B cell (primary cell): ENCODE measurements around the gene ICA1L. TPM values are rescaled to one million over a fixed set of nuclear protein-coding genes. Genes with fewer than 3 reads are reported as not detected.

Experiments
- ATAC-seq: fragments of 200-7000 bp; cut with Tn5 transposase; one replicate; pipeline ENCODE4 v1.10.0; 2021; ENCODE audit warnings: low read depth, mild to moderate bottlenecking, moderate number of reproducible peaks, moderate library complexity
- CTCF ChIA-PET: fragments of 350-600 bp; sonication (Branson Sonifier 250); formaldehyde crosslinking; loops from one replicate; lab custom pipeline; 2021; ENCODE audit warnings: antibody characterized with exemption, inconsistent platforms; lab: Charles Lee
- POLR2A ChIA-PET: fragments of 350-600 bp; sonication (Branson Sonifier 250); formaldehyde crosslinking; loops from one replicate; lab custom pipeline; 2021; ENCODE audit warnings: antibody characterized with exemption; lab: Charles Lee
- DNase-seq: peaks from one replicate; pipeline ENCODE4 v3.0.0; 2013
- H2AFZ ChIP-seq: 2 replicates; pipeline ENCODE4 v1.6.1; 2012; ENCODE audit warnings: mild to moderate bottlenecking, low read depth, low read length; ENCODE audit not compliant: insufficient read depth, poor library complexity, severe bottlenecking
- H3K27ac ChIP-seq, 2 donors: 1 replicate in 1 of 2; 2 replicates in 1 of 2; pipeline ENCODE4 v1.5.1; 2012 to 2013; ENCODE audit warnings: low read length in 2 of 2, mild to moderate bottlenecking in 2 of 2, moderate library complexity in 1 of 2
- H3K27me3 ChIP-seq, 4 experiments: fragments of 200-600 bp in 1 of 4; sonication (generic) in 1 of 4; replicated peaks in 1 of 4; 1 replicate in 2 of 4; 2 replicates in 2 of 4; pipeline versions ENCODE4 v1.6.1 to v1.7.0; 2013 to 2016; ENCODE audit warnings: low read length in 3 of 4, mild to moderate bottlenecking in 2 of 4, mixed read lengths in 1 of 4, moderate library complexity in 1 of 4; ENCODE audit not compliant: insufficient read depth in 4 of 4, control insufficient read depth in 3 of 4; ENCODE audit errors: control extremely low read depth in 1 of 4
- H3K36me3 ChIP-seq, 2 experiments: replicated peaks in 1 of 2; 1 replicate in 1 of 2; 2 replicates in 1 of 2; pipeline versions ENCODE4 v1.6.1 to v1.7.1; 2013; ENCODE audit warnings: low read length in 1 of 2; ENCODE audit not compliant: insufficient read depth in 2 of 2, control insufficient read depth in 1 of 2; ENCODE audit errors: control extremely low read depth in 1 of 2, extremely low read depth in 1 of 2
- H3K4me1 ChIP-seq, 2 donors: fragments of 200-600 bp in 1 of 2; sonication (generic) in 1 of 2; 1 replicate in 1 of 2; 2 replicates in 1 of 2; pipeline versions ENCODE4 v1.5.1 to v1.6.1; 2013 to 2017; ENCODE audit warnings: low read length in 2 of 2; ENCODE audit not compliant: control insufficient read depth in 2 of 2, insufficient read depth in 2 of 2
- H3K4me2 ChIP-seq: replicated peaks from 2 replicates; pipeline ENCODE3; 2012; ENCODE audit warnings: mild to moderate bottlenecking, low read depth, low read length; ENCODE audit not compliant: poor library complexity, severe bottlenecking
- H3K4me3 ChIP-seq, 5 experiments: fragments of 200-600 bp in 1 of 5; sonication (generic) in 1 of 5; 1 replicate in 3 of 5; 2 replicates in 2 of 5; pipeline versions ENCODE4 v1.5.1 to v1.7.0; 2011 to 2016; ENCODE audit warnings: low read length in 4 of 5, mild to moderate bottlenecking in 4 of 5, low read depth in 2 of 5, control low read depth in 1 of 5, moderate library complexity in 1 of 5; ENCODE audit not compliant: insufficient read depth in 1 of 5; ENCODE audit errors: control extremely low read depth in 1 of 5, extremely low read depth in 1 of 5
- H3K79me2 ChIP-seq: fragments of 200-600 bp; sonication (generic); one replicate; pipeline ENCODE4 v1.6.0; 2016; ENCODE audit warnings: low read length; ENCODE audit not compliant: control insufficient read depth, insufficient read depth
- H3K9ac ChIP-seq: fragments of 200-600 bp; sonication (generic); 2 replicates; pipeline ENCODE4 v1.6.1; 2017; ENCODE audit warnings: mild to moderate bottlenecking, low read length, moderate library complexity
- H3K9me3 ChIP-seq, 3 donors: one replicate each; pipeline versions ENCODE4 v1.6.1 to v1.7.1; 2013; ENCODE audit warnings: low read length in 2 of 3; ENCODE audit not compliant: control insufficient read depth in 2 of 3, insufficient read depth in 1 of 3; ENCODE audit errors: control extremely low read depth in 1 of 3
- H4K20me1 ChIP-seq: 2 replicates; pipeline ENCODE4 v1.6.0; 2012; ENCODE audit warnings: mild to moderate bottlenecking, low read length; ENCODE audit not compliant: insufficient read depth, control insufficient read depth, poor library complexity, severe bottlenecking
- H3K27ac Mint-ChIP-seq: one replicate; pipeline ENCODE4 v1.8.0; 2021; ENCODE audit warnings: mixed read lengths
- H3K27me3 Mint-ChIP-seq: one replicate; pipeline ENCODE4 v1.8.0; 2021; ENCODE audit warnings: mixed read lengths
- H3K4me1 Mint-ChIP-seq: one replicate; pipeline ENCODE4 v1.8.0; 2021; ENCODE audit warnings: mixed read lengths
- H3K4me3 Mint-ChIP-seq: one replicate; pipeline ENCODE4 v1.8.0; 2021; ENCODE audit warnings: mixed read lengths
- H3K9me3 Mint-ChIP-seq: one replicate; pipeline ENCODE4 v1.8.0; 2022; ENCODE audit warnings: mixed read lengths; ENCODE audit not compliant: insufficient read depth
- EZH2 ChIP-seq: IDR thresholded peaks from 2 replicates; pipeline ENCODE4 v1.6.1; 2012; ENCODE audit warnings: borderline replicate concordance, low read depth, mild to moderate bottlenecking, moderate library complexity, low read length; ENCODE audit not compliant: insufficient read depth, poor library complexity, severe bottlenecking
- WGBS: methylation state at CpG from one replicate; pipeline ENCODE4 v1.1.5; 2013; ENCODE audit warnings: missing lambda C conversion rate; ENCODE audit not compliant: insufficient coverage; 5-methylcytosine and 5-hydroxymethylcytosine counted together
- intact Hi-C: fragments of 100-400 bp; cut with micrococcal nuclease; formaldehyde crosslinking; loops from one replicate; pipeline ENCODE4 v1.10.0; 2022
- polyA plus RNA-seq: library from polyadenylated mRNA; depleted of rRNA; stranded (reverse); fragments of >200 nt; gene quantifications from 2 replicates; pipeline ENCODE4 v1.2.3, GENCODE V29; 2012
- total RNA-seq, 2 donors: library from RNA; stranded (reverse); fragments of 120-200 nt in 1 of 2; gene quantifications; 1 replicate in 1 of 2; 2 replicates in 1 of 2; pipeline versions ENCODE4 v1.2.3 to v1.2.4, GENCODE V29; 2013 to 2022
- TF ChIP-seq, protein P1 (sequence below): fragments of 200-600 bp; IDR thresholded peaks from one replicate; pipeline ENCODE4 v1.8.0; 2022; ENCODE audit warnings: antibody characterized with exemption, mild to moderate bottlenecking

The ICA1L gene
- total and polyA plus RNA-seq, 2 donors (not counting 1 experiment from before 2014, with no cell fraction given), result 2.4 to 6.8 TPM

DNA sequence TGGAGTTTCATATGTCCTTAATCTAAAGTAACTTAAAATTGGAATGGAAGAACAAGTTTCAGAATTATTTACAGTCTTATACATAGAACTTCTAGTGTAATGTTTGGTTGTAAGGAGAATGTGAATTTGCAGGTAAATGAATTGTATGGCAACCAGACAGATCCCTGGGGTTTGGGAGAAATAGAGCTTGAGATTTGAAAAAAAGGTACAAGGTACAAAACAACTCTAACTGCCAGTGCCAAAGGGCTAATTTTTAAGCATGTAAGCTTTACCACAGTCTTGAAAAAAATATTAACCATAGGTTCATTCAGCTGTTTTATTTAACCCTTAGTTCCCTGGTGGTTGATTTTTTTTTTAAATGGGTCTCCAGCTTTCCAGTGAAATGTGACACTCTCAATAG, 103.3 kb downstream of the ICA1L start:
- H3K36me3 ChIP-seq, result peaks cover 1 to 46% of the 10 kb centered on the region in 2 experiments
- TF ChIP-seq, protein P1, sequence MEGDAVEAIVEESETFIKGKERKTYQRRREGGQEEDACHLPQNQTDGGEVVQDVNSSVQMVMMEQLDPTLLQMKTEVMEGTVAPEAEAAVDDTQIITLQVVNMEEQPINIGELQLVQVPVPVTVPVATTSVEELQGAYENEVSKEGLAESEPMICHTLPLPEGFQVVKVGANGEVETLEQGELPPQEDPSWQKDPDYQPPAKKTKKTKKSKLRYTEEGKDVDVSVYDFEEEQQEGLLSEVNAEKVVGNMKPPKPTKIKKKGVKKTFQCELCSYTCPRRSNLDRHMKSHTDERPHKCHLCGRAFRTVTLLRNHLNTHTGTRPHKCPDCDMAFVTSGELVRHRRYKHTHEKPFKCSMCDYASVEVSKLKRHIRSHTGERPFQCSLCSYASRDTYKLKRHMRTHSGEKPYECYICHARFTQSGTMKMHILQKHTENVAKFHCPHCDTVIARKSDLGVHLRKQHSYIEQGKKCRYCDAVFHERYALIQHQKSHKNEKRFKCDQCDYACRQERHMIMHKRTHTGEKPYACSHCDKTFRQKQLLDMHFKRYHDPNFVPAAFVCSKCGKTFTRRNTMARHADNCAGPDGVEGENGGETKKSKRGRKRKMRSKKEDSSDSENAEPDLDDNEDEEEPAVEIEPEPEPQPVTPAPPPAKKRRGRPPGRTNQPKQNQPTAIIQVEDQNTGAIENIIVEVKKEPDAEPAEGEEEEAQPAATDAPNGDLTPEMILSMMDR, result no peak
- no peak for TF ChIP-seq EZH2

DNA sequence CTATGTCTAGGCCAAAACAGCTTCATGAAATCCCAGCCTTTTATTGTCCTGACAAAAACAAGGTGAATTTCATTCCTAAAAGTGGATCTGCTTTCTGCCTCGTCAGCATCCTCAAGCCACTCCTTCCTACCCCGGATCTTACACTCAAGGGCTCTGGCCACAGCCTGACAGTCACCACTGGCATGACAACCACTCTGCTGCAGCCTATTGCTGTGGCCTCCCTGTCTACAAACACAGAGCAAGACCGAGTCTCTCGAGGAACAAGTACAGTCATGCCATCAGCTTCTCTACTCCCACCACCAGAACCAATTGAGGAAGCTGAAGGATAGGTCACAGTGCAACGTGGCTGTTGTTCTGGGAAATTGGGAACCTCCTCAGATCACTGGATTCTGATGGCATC, 106.1 kb downstream of the ICA1L start:
- TF ChIP-seq, protein P1, result no peak
- no peak for TF ChIP-seq EZH2
- Histone ChIP-seq H3K4me1 (peaks cover 0 to 11% of the 10 kb centered on the region in 2 donors), H3K27ac (no peak overlapping the region), H3K79me2 (no peaks in the 10 kb centered on the region), H2AFZ (no peak overlapping the region), H4K20me1 (no peaks in the 10 kb centered on the region), H3K4me2 (no peak overlapping the region), H3K27me3 (no peaks in the 10 kb centered on the region), H3K9me3 (no peaks in the 10 kb centered on the region), H3K4me3 (no peak overlapping the region), H3K36me3 (peaks cover 1 to 44% of the 10 kb centered on the region in 2 experiments), H3K9ac (no peak overlapping the region)
- Mint-ChIP-seq H3K9me3 (no peaks in the 10 kb centered on the region), H3K27ac (peak overlapping the region; percentile 39), H3K27me3 (no peaks in the 10 kb centered on the region), H3K4me3 (no peak overlapping the region), H3K4me1 (peaks cover 24% of the 10 kb centered on the region)
- 82% methylated on average over 4 of the region's 5 CpGs for WGBS
- DNase-seq (no peak), ATAC-seq (no peak)
- POLR2A ChIA-PET, result interaction anchor here (0.7 kb wide), 1 partner anchor 29 kb away, joined by 3 read pairs; no protein-coding TSS in a partner anchor
- CTCF ChIA-PET, result interaction anchor here (2.0 kb wide), 1 partner anchor 177 kb away, joined by 12 read pairs; no protein-coding TSS in a partner anchor
- intact Hi-C loops, result no loop called here

More for the DNA sequence above, 103.3 kb downstream of the ICA1L start:
- H3K79me2 ChIP-seq, result no peaks in the 10 kb centered on the region
- H3K27ac ChIP-seq, result no peak overlapping the region
- H3K9me3 Mint-ChIP-seq, result no peaks in the 10 kb centered on the region
- DNase-seq (no peak), ATAC-seq (no peak)
- no peaks in the 10 kb centered on the region for H3K9me3 ChIP-seq
- no peak overlapping the region for H3K4me3 Mint-ChIP-seq
- peaks cover 0 to 5% of the 10 kb centered on the region in 2 donors for H3K4me1 ChIP-seq
- no peak overlapping the region for H3K4me3 ChIP-seq
- intact Hi-C loops, result no loop called here
- no peak overlapping the region for H3K9ac ChIP-seq
- no peak overlapping the region for H3K4me2 ChIP-seq
- no peaks in the 10 kb centered on the region for H3K27me3 ChIP-seq
- CTCF ChIA-PET, result interaction anchor here (1.1 to 1.4 kb wide), 2 partner anchors 102 to 180 kb away, joined by 3 to 9 read pairs; no protein-coding TSS in a partner anchor
- H2AFZ ChIP-seq, result no peak overlapping the region
- H4K20me1 ChIP-seq, result no peaks in the 10 kb centered on the region
- POLR2A ChIA-PET, result no interaction called here
- no peak overlapping the region for H3K27ac Mint-ChIP-seq
- H3K4me1 Mint-ChIP-seq, result peaks cover 17% of the 10 kb centered on the region
- no peaks in the 10 kb centered on the region for H3K27me3 Mint-ChIP-seq
